8988T (cell line): ENCODE measurements around the gene IGF1.
"Not testable (repeated sequence)": the region's sequence is repeated elsewhere in the genome, so short reads cannot be mapped to it uniquely, and the experiment has no call there.

Experiments
- DNase-seq: peaks from one replicate; pipeline ENCODE4 v3.0.0; 2011

The IGF1 gene

GRCh38 chr12:102376181-102376747, 104.1 kb downstream of the IGF1 start:
- no peak for DNase-seq

- no peak for DNase-seq
Observed at GRCh38 chr12:102374190-102374589, 106.2 kb downstream of the IGF1 start.

- no peak for DNase-seq
Observed at GRCh38 chr12:102372087-102372486, 108.3 kb downstream of the IGF1 start.

- no peak for DNase-seq
Observed at GRCh38 chr12:102371165-102371564, 109.2 kb downstream of the IGF1 start.

GRCh38 chr12:102369876-102370275, 110.5 kb downstream of the IGF1 start:
- no peak for DNase-seq

GRCh38 chr12:102365365-102365764, 115.0 kb downstream of the IGF1 start:
- DNase-seq = no peak

- no peak for DNase-seq
Observed at GRCh38 chr12:102364709-102365108, 115.7 kb downstream of the IGF1 start.

GRCh38 chr12:102356690-102357089, 123.7 kb downstream of the IGF1 start:
- DNase-seq = no peak

GRCh38 chr12:102354281-102354680, 126.1 kb downstream of the IGF1 start:
- DNase-seq = not testable (repeated sequence)

- DNase-seq = no peak
Observed at GRCh38 chr12:102351322-102351721, 129.0 kb downstream of the IGF1 start.

GRCh38 chr12:102350070-102350469, 130.3 kb downstream of the IGF1 start:
- no peak for DNase-seq

GRCh38 chr12:102349079-102349478, 131.3 kb downstream of the IGF1 start:
- DNase-seq = no peak

GRCh38 chr12:102347811-102348210, 132.6 kb downstream of the IGF1 start:
- DNase-seq = no peak
